Heart right ventricle (tissue), 16 donors: ENCODE results near the gene CAPZB. TPM values are rescaled to one million over a fixed set of nuclear protein-coding genes. Genes with fewer than 3 reads are reported as not detected.

ENCODE experiments used
- ATAC-seq, 8 donors: fragments of 200-7000 bp; cut with Tn5 transposase; one replicate each; pipeline ENCODE4 v1.9.1; 2020; ENCODE audit warnings: mild to moderate bottlenecking in 8 of 8, moderate library complexity in 8 of 8, moderate number of reproducible peaks in 1 of 8
- DNase-seq, 2 donors: peaks; one replicate each; pipeline ENCODE4 v3.0.0-alpha.2; 2020
- H3K27ac ChIP-seq, 10 donors: fragments of 200-600 bp; sonication (generic) in 2 of 10; one replicate each; pipeline versions ENCODE4 v1.5.0 to v1.8.0; 2020 to 2022; ENCODE audit warnings: mild to moderate bottlenecking in 3 of 10
- H3K27me3 ChIP-seq, 7 donors: fragments of 200-600 bp; one replicate each; pipeline ENCODE4 v1.8.0; 2021 to 2022; ENCODE audit warnings: mild to moderate bottlenecking in 2 of 7
- H3K36me3 ChIP-seq, 9 donors: fragments of 200-600 bp; sonication (generic) in 1 of 9; one replicate each; pipeline versions ENCODE4 v1.5.0 to v1.8.0; 2020 to 2022; ENCODE audit warnings: mild to moderate bottlenecking in 2 of 9
- H3K4me1 ChIP-seq, 9 donors: fragments of 200-600 bp; sonication (generic) in 1 of 9; one replicate each; pipeline versions ENCODE4 v1.5.0 to v1.8.0; 2020 to 2022; ENCODE audit warnings: mild to moderate bottlenecking in 4 of 9
- H3K4me3 ChIP-seq, 10 donors: fragments of 200-600 bp; sonication (generic) in 2 of 10; one replicate each; pipeline versions ENCODE4 v1.5.0 to v1.8.0; 2020 to 2022; ENCODE audit warnings: mild to moderate bottlenecking in 7 of 10, moderate library complexity in 2 of 10
- H3K9me3 ChIP-seq, 11 donors: fragments of 200-600 bp in 10 of 11; sonication (generic) in 2 of 11; one replicate each; pipeline versions ENCODE4 v1.5.0 to v1.8.0; 2013 to 2022; ENCODE audit warnings: mild to moderate bottlenecking in 2 of 11, control low read depth in 1 of 11, moderate library complexity in 1 of 11
- CTCF ChIP-seq, 9 donors: fragments of 200-600 bp; sonication (generic) in 2 of 9; IDR thresholded peaks; one replicate each; pipeline versions ENCODE4 v1.5.0 to v1.8.0; 2021 to 2022; ENCODE audit warnings: antibody characterized with exemption in 9 of 9, mild to moderate bottlenecking in 5 of 9, moderate library complexity in 1 of 9
- WGBS, 2 donors: extraction: QIAGEN DNeasy Blood & Tissue Kit; methylation state at CpG; one replicate each; pipeline ENCODE4 v1.1.7; 2013; ENCODE audit warnings: inconsistent platforms in 1 of 2; 5-methylcytosine and 5-hydroxymethylcytosine counted together
- intact Hi-C, 10 donors: fragments of 100-400 bp; cut with DNase I; formaldehyde crosslinking; loops; one replicate each; pipeline versions ENCODE4 v1.11.1 to v1.14.2; 2022
- polyA plus RNA-seq, 2 donors: library from polyadenylated mRNA; stranded (reverse); fragments of 200-250 nt; gene quantifications; one replicate each; pipeline ENCODE4 v1.2.3, GENCODE V29; 2013
- total RNA-seq, 10 donors: library from RNA; stranded (reverse); fragmentation: NEBNext Ultra II Directional in 3 of 10; extraction: Animal tissue kit (Norgen Biotek cat#: 25700) in 3 of 10; gene quantifications; one replicate each; pipeline versions ENCODE4 v1.2.1 to v1.2.4, GENCODE V29; 2021 to 2023
- donor health status: Arrhythmogenic right ventricular cardiomyopathy.
- donor health status: ischemic (EF 13 %, LVEDD 7.1; RV severe dilation, severe dysfunction).
- donor health status: healthy with polysubstance abuse.
- donor health status: DM: no; HTN: yes; CAD: no.
- donor health status: DM: no; HTN: no; CAD: no.
- donor health status: ischemic (EF 25% LVEDD 6.9; RV normal size, moderate dysfunction).
- donor health status: ischemic (EF 25% LVEDD 5.7; RV mildly dilated, moderate dysfunction).
- donor health status: healthy.
- donor health status: DM: yes; HTN: yes; CAD: no.
- donor health status: Ischemic cardiomyopathy.
- donor health status: ischemic (EF 35%, LVEDD 5.7; RV mildly dilated, moderate dysfunction).
- donor health status: nonischemic (EF 11% LVEDD 7.7; RV severe dilation, severe dysfunction).
- donor health status: DM: yes; HTN: yes; CAD: no.
- donor health status: PGD.
- donor health status: ischemic (EF 29% LVEDD 5.4; RV normal size, mild dysfunction).
- donor health status: nonischemic (EF 23%, LVEDD 6.1; RV moderate dilation, normal function).

CAPZB gene
- total and polyA plus RNA-seq, 12 donors = 158 to 307 (median 228) TPM

GRCh38 chr1:19452221-19452663 lies 33.1 kb downstream of the CAPZB start:
- DNase-seq (peak in 1 of 2 donors; percentile 57), ATAC-seq (peak in 7 of 8 donors; percentile 12 to 64 (median 38))
- Histone ChIP-seq H3K4me3 (no peak overlapping the region), H3K27ac (peak overlapping the region in 8 of 10 donors; percentile 46 to 90 (median 72)), H3K4me1 (peaks cover 61 to 100% (median 98%) of the 10 kb centered on the region in 9 donors), H3K9me3 (no peaks in the 10 kb centered on the region), H3K27me3 (no peaks in the 10 kb centered on the region), H3K36me3 (peaks cover 0 to 10% (median 0%) of the 10 kb centered on the region in 9 donors)
- TF ChIP-seq CTCF (IDR thresholded peaks at IDR 0.05) = no peak
- 59 to 67% methylated on average over 12 of the region's 12 CpGs for WGBS, 2 donors
- intact Hi-C loops = no loop called here

GRCh38 chr1:19450811-19451515 lies 34.4 kb downstream of the CAPZB start:
- DNase-seq = no peak
- peak overlapping the region in 9 of 10 donors; percentile 27 to 90 (median 69) for H3K27ac ChIP-seq
- H3K9me3 ChIP-seq = no peaks in the 10 kb centered on the region
- H3K4me1 ChIP-seq = peaks cover 55 to 97% (median 95%) of the 10 kb centered on the region in 9 donors
- H3K4me3 ChIP-seq = no peak overlapping the region
- no peak for TF ChIP-seq CTCF (IDR thresholded peaks at IDR 0.05)
- intact Hi-C loops = no loop called here
- peak in 4 of 8 donors; percentile 23 to 57 (median 37) for ATAC-seq
- no peaks in the 10 kb centered on the region for H3K27me3 ChIP-seq
- peaks cover 0 to 10% (median 0%) of the 10 kb centered on the region in 9 donors for H3K36me3 ChIP-seq
- WGBS, 2 donors = 56 to 81% methylated on average over 6 of the region's 6 CpGs

DNA sequence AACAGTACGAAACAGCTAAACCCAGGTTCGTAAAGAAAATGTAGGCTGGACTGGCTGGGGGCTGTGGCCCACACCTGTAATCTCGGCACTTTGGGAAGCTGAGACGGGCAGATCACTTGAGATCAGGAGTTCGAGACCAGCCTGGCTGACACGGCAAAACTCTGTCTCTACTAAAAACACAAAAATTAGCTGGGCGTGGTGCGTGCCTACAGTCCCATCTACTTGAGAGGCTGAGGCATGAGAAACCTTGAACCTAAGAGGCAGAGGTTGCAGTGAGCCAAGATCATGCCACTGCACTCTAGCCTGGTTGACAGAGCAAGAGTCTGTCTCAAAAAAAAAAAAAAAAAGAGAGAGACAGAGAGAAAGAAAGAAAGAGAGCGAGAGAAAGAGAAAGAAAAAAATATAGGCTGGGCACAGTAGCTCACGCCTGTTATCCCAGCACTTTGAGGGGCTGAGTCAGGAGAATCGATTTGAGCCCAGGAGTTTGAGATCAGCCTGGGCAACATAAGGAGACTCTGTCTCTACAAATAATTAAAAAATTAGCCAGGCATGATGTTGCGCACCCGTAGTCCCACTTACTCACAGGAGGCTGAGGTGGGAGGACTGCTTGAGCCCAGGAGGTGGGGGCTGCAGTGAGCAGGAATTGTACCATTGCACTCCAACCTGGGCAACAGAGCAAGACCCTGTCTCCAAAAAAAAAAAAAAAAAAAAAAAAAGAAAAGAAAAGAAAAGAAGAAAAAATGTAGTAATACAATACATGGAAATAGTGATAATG lies 35.7 kb downstream of the CAPZB start:
- no peak for DNase-seq
- peaks cover 52 to 97% (median 95%) of the 10 kb centered on the region in 9 donors for H3K4me1 ChIP-seq

More for the DNA sequence above, 35.7 kb downstream of the CAPZB start:
- H3K27me3 ChIP-seq = no peaks in the 10 kb centered on the region
- H3K9me3 ChIP-seq = no peaks in the 10 kb centered on the region
- no peak for TF ChIP-seq CTCF (IDR thresholded peaks at IDR 0.05)
- H3K27ac ChIP-seq = peak overlapping the region; percentile 45 to 90 (median 65)
- H3K36me3 ChIP-seq = peaks cover 0 to 10% (median 0%) of the 10 kb centered on the region in 9 donors
- WGBS, 2 donors = 80 to 89% methylated on average over 13 of the region's 13 CpGs
- no peak for ATAC-seq
- intact Hi-C loops = loop anchor here in 1 of 10 donors (5.0 kb wide), 1 partner anchor 33 kb away; no protein-coding TSS in a partner anchor
- H3K4me3 ChIP-seq = peak overlapping the region in 2 of 10 donors; percentile 5 to 14
